Medulla oblongata (tissue), 1 donor: Measurements from ENCODE around the gene HUS1B.
"Not testable (repeated sequence)": the region's sequence is repeated elsewhere in the genome, so short reads cannot be mapped to it uniquely, and the experiment has no call there.

ENCODE experiments used
- DNase-seq: peaks from one replicate; pipeline ENCODE4 v3.0.0-alpha.2; 2015; ENCODE audit errors: extremely low spot score

HUS1B gene

GRCh38 chr6:656460-657252 is at the start of gene HUS1B:
TSS of gene HUS1B (minus strand) at chr6:657100. CDS start at chr6:656944, 156 bp downstream.
- DNase-seq = no peak

- DNase-seq = no peak
These were observed 49.2 kb upstream of the HUS1B start for GRCh38 chr6:706146-706545.

- DNase-seq = no peak
These were observed 48.1 kb upstream of the HUS1B start for GRCh38 chr6:705047-705446.

- DNase-seq = no peak
These were observed 47.1 kb upstream of the HUS1B start for GRCh38 chr6:704046-704445.

GRCh38 chr6:703552-703951 is 46.7 kb upstream of the HUS1B start:
- no peak for DNase-seq

- DNase-seq = no peak
These were observed 45.0 kb upstream of the HUS1B start for GRCh38 chr6:701700-702479.

- DNase-seq = no peak
These were observed 44.3 kb upstream of the HUS1B start for GRCh38 chr6:701215-701614.

- no peak for DNase-seq
These were observed 43.6 kb upstream of the HUS1B start for GRCh38 chr6:700490-700889.

- DNase-seq = no peak
These were observed 42.4 kb upstream of the HUS1B start for GRCh38 chr6:699319-699718.

GRCh38 chr6:694431-695126 is 37.7 kb upstream of the HUS1B start:
- DNase-seq = not testable (repeated sequence)

GRCh38 chr6:693723-694009 is 36.8 kb upstream of the HUS1B start:
- DNase-seq = no peak

GRCh38 chr6:692858-693722 is 36.2 kb upstream of the HUS1B start, which contains the start of gene EXOC2:
TSS of gene EXOC2 (minus strand) at chr6:693139. CDS start at chr6:637818, 55,321 bp downstream.
- peak; percentile 89 for DNase-seq

- DNase-seq = peak; percentile 14
These were observed 35.5 kb upstream of the HUS1B start for GRCh38 chr6:692356-692851.

GRCh38 chr6:689223-689622 is 32.3 kb upstream of the HUS1B start:
- DNase-seq = no peak

- no peak for DNase-seq
These were observed 29.6 kb upstream of the HUS1B start for GRCh38 chr6:686497-686896.

GRCh38 chr6:684831-685636 is 28.1 kb upstream of the HUS1B start:
- DNase-seq = no peak

GRCh38 chr6:683742-684440 is 27.0 kb upstream of the HUS1B start:
- peak; percentile 36 for DNase-seq

- no peak for DNase-seq
These were observed 23.9 kb upstream of the HUS1B start for GRCh38 chr6:680666-681340.

GRCh38 chr6:680251-680650 is 23.4 kb upstream of the HUS1B start:
- DNase-seq = no peak
